HCT116 (cell line): ENCODE measurements around the gene CALR3. TPM values are rescaled to one million over a fixed set of nuclear protein-coding genes. Genes with fewer than 3 reads are reported as not detected.

ENCODE experiments used
- ATAC-seq: fragments of 200-7000 bp; cut with Tn5 transposase; 2 replicates; pipeline ENCODE4 v1.9.1; 2020; ENCODE audit warnings: mild to moderate bottlenecking, moderate library complexity
- BruUV-seq: library from RNA; stranded (reverse); fragments of 400-500 nt; replicated peaks from 2 replicates; lab custom pipeline; 2021; lab: Mats Ljungman, UMichigan
- CTCF ChIA-PET: fragments of 300-600 bp; sonication (Branson Sonifier 250); formaldehyde crosslinking; loops from one replicate; lab custom pipeline; 2021; ENCODE audit warnings: antibody characterized with exemption; lab: Charles Lee
- POLR2A ChIA-PET: fragments of 300-600, 350-600 bp; sonication (Branson Sonifier 250); formaldehyde crosslinking; loops from one replicate; lab custom pipeline; 2021; ENCODE audit warnings: antibody characterized with exemption; lab: Charles Lee
- RAD21 ChIA-PET, 2 experiments: fragments of 300-600 bp; sonication (Branson Sonifier 250); formaldehyde crosslinking; loops; one replicate each; lab custom pipeline; 2023; ENCODE audit warnings: low total read pairs in 2 of 2; ENCODE audit not compliant: uncharacterized antibody in 2 of 2, unreplicated experiment in 2 of 2, low non-redundant PET in 1 of 2; lab: Charles Lee
- DNase-seq: peaks from one replicate; pipeline ENCODE4 v3.0.0-alpha.2; 2010; ENCODE audit warnings: low read depth, low spot score
- H2AFZ ChIP-seq: fragments of 200-600 bp; shearing (Covaris generic), sonication (generic); 2 replicates; pipeline ENCODE4 v1.6.1; 2017; ENCODE audit warnings: low read depth, mixed run types, mixed read lengths, antibody characterized with exemption, low read length; ENCODE audit not compliant: poor library complexity, severe bottlenecking
- H3K27ac ChIP-seq: 2 replicates; pipeline ENCODE4 v1.5.1; 2012; ENCODE audit warnings: low read depth, low read length
- H3K27me3 ChIP-seq: fragments of 200-600 bp; sonication (generic); 2 replicates; pipeline ENCODE4 v1.6.1; 2016; ENCODE audit warnings: mixed run types, low read length, mixed read lengths; ENCODE audit not compliant: insufficient read depth
- H3K36me3 ChIP-seq, 2 experiments: fragments of 200-500 bp in 1 of 2; fragments of 200-600 bp in 1 of 2; sonication (Bioruptor generic) in 1 of 2; sonication (generic) in 1 of 2; 2 replicates each; pipeline versions ENCODE4 v1.5.1 to v1.6.1; 2014 to 2016; ENCODE audit warnings: low read length in 2 of 2, inconsistent platforms in 1 of 2, mixed read lengths in 1 of 2, mixed run types in 1 of 2; ENCODE audit not compliant: insufficient read depth in 2 of 2, control insufficient read depth in 1 of 2
- H3K4me1 ChIP-seq, 2 experiments: fragments of 200-600 bp in 1 of 2; sonication (generic) in 1 of 2; 2 replicates each; pipeline versions ENCODE4 v1.5.1 to v1.6.1; 2012 to 2017; ENCODE audit warnings: low read length in 2 of 2, inconsistent platforms in 1 of 2, mild to moderate bottlenecking in 1 of 2, mixed read lengths in 1 of 2, mixed run types in 1 of 2, moderate library complexity in 1 of 2; ENCODE audit not compliant: insufficient read depth in 2 of 2, control insufficient read depth in 1 of 2
- H3K4me2 ChIP-seq: fragments of 200-600 bp; sonication (generic); 2 replicates; pipeline ENCODE4 v1.6.1; 2017; ENCODE audit warnings: mixed run types, low read length, mixed read lengths
- H3K4me3 ChIP-seq, 2 experiments: fragments of 200-600 bp in 1 of 2; sonication (generic) in 1 of 2; replicated peaks in 1 of 2; 2 replicates each; pipeline ENCODE4 v1.5.1; 2011 to 2016; ENCODE audit warnings: low read length in 2 of 2, control low read depth in 1 of 2, low read depth in 1 of 2, mild to moderate bottlenecking in 1 of 2, mixed read lengths in 1 of 2, mixed run types in 1 of 2
- H3K79me2 ChIP-seq: fragments of 200-600 bp; sonication (generic); 2 replicates; pipeline ENCODE4 v1.6.1; 2017; ENCODE audit warnings: mild to moderate bottlenecking, mixed run types, low read length, moderate library complexity, mixed read lengths; ENCODE audit not compliant: insufficient read depth
- H3K9ac ChIP-seq: fragments of 200-600 bp; sonication (generic); 2 replicates; pipeline ENCODE4 v1.6.1; 2016; ENCODE audit warnings: low read length, mixed read lengths
- H3K9me2 ChIP-seq: fragments of 200-600 bp; sonication (generic), shearing (Covaris generic); 2 replicates; pipeline ENCODE4 v1.6.1; 2017; ENCODE audit warnings: mixed run types, mild to moderate bottlenecking, moderate library complexity; ENCODE audit not compliant: insufficient read depth
- H3K9me3 ChIP-seq, 2 experiments: fragments of 200-500 bp in 1 of 2; fragments of 200-600 bp in 1 of 2; sonication (Bioruptor generic) in 1 of 2; sonication (generic) in 1 of 2; 2 replicates each; pipeline ENCODE4 v1.6.1; 2014 to 2017; ENCODE audit warnings: low read length in 2 of 2, mixed read lengths in 2 of 2, inconsistent platforms in 1 of 2, low read depth in 1 of 2, mild to moderate bottlenecking in 1 of 2, mixed run types in 1 of 2, moderate library complexity in 1 of 2; ENCODE audit not compliant: control insufficient read depth in 1 of 2, insufficient read depth in 1 of 2
- H4K20me1 ChIP-seq: fragments of 200-600 bp; sonication (generic), shearing (Covaris generic); 2 replicates; pipeline ENCODE4 v1.6.1; 2017; ENCODE audit warnings: mixed run types, mild to moderate bottlenecking, moderate library complexity; ENCODE audit not compliant: insufficient read depth
- CEBPB ChIP-seq: IDR thresholded peaks from 2 replicates; pipeline ENCODE4 v1.6.1; 2012; ENCODE audit warnings: low read depth
- FOSL1 ChIP-seq: IDR thresholded peaks from 2 replicates; pipeline ENCODE4 v1.6.1; 2012; ENCODE audit warnings: low read depth
- JUND ChIP-seq: IDR thresholded peaks from 2 replicates; pipeline ENCODE4 v1.6.1; 2012
- RAD21 ChIP-seq: IDR thresholded peaks from 2 replicates; pipeline ENCODE4 v1.6.1; 2012; ENCODE audit warnings: low read depth, mild to moderate bottlenecking
- REST ChIP-seq: IDR thresholded peaks from 2 replicates; pipeline ENCODE4 v1.6.1; 2012; ENCODE audit warnings: low read depth
- SRF ChIP-seq: IDR thresholded peaks from 2 replicates; pipeline ENCODE4 v1.6.1; 2012; ENCODE audit warnings: low read depth
- TCF7L2 ChIP-seq: IDR thresholded peaks from 2 replicates; pipeline ENCODE4 v1.7.0; 2011; ENCODE audit warnings: borderline replicate concordance, inconsistent platforms; ENCODE audit not compliant: insufficient read depth, insufficient read length; ENCODE audit errors: extremely low read depth
- ZBTB33 ChIP-seq: IDR thresholded peaks from 2 replicates; pipeline ENCODE4 v1.6.1; 2011; ENCODE audit warnings: mild to moderate bottlenecking, low read length, moderate library complexity; ENCODE audit not compliant: insufficient replicate concordance; ENCODE audit errors: extremely low read depth
- intact Hi-C: fragments of 100-400 bp; cut with micrococcal nuclease; formaldehyde crosslinking; loops from 2 replicates; pipeline ENCODE4 v1.10.0; 2022
- total RNA-seq: library from RNA; stranded (reverse); gene quantifications from one replicate; pipeline ENCODE4 v1.2.1, GENCODE V29; 2021; ENCODE audit not compliant: unreplicated experiment

Gene CALR3
- total RNA-seq, 1 experiment from 2014 or later, result not detected

DNA sequence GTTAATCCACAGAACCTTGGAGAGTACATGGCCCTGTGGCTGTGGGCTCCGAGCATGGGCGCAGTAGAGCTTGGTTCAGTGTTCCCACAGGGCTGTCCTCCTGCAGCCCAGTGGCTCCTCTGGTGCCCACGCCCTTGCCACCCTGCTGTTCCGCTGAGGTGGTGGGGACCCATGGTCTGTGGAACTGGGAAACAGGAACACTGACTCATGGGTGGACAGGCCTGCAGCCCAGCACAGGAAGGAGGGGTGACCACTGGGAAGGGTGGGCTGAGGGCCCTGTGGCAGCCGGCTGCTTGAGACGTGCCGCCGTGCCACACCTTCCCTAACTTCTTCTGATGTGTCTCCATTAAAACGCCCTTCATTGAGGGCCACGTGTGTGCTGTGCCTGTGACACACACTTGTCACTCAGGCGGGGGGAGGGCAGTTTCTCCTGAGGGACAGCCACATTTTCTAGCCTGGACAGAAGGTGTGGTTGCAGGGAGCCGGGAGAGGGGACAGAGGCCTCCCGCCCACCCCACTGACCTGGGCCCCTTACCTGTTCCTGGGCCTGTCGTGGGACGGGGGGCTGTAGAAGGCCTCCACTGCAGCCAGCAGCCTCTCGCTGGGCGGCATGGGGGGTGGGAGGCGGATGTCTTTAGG lies 25.1 kb upstream of the CALR3 start:
- H3K4me3 ChIP-seq, result no peak overlapping the region
- ChIA-PET RAD21 (no interaction called here), CTCF (no interaction called here), POLR2A (no interaction called here)
- no TSS peak for BruUV-seq
- H3K9me3 ChIP-seq, result no peaks in the 10 kb centered on the region
- H3K4me1 ChIP-seq, result no peaks in the 10 kb centered on the region
- H2AFZ ChIP-seq, result no peak overlapping the region
- TF ChIP-seq CEBPB (no peak), FOSL1 (no peak), TCF7L2 (no peak), SRF (no peak), ZBTB33 (no peak), JUND (no peak), REST (no peak), RAD21 (no peak)
- no peak overlapping the region for H3K27ac ChIP-seq
- H3K36me3 ChIP-seq, result peaks cover 44 to 73% of the 10 kb centered on the region in 2 experiments; a peak in 3 of 4 replicates
- no peaks in the 10 kb centered on the region for H3K9me2 ChIP-seq
- no peak for DNase-seq
- H3K79me2 ChIP-seq, result peaks cover 4% of the 10 kb centered on the region; the same call in 1 of the 2 replicates
- ATAC-seq, result no peak
- no peak overlapping the region for H3K4me2 ChIP-seq
- no peak overlapping the region for H3K9ac ChIP-seq
- intact Hi-C loops, result no loop called here
- no peaks in the 10 kb centered on the region for H4K20me1 ChIP-seq
- no peaks in the 10 kb centered on the region for H3K27me3 ChIP-seq
